ENCODE results near the gene VRK1.

The VRK1 gene

DNA sequence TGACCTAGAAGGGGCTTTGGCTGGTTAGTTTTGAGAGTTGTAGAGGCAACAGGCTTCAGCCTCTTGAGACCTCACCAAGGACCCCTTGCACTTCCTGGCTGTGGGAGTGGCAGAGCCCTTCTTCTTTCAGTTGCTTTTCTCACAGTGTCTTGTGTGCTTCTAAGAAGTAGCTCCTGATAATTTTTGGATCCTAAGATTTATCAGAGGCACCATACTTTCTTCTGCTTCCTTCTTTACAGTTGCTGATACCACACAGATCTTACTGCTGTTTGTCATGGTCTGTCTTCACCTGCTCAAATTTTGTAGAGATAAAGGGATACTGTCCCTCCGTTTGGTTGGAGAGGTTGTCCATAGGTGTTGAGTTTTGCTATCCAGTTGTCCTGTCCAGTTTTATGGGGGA is 33.8 kb downstream of the VRK1 start:
- no peak overlapping the region for H3K4me3 ChIP-seq (replicated peaks; ENCODE audit: insufficient read depth, low read length)
- H3K27ac ChIP-seq (replicated peaks) = no peak overlapping the region
- TF ChIP-seq SPI1 (IDR thresholded peaks at IDR 0.05; ENCODE audit: borderline replicate concordance, low read depth) = no peak
- no peak for TF ChIP-seq GABPA (IDR thresholded peaks at IDR 0.05; ENCODE audit: low read depth)
- TF ChIP-seq, protein P1, sequence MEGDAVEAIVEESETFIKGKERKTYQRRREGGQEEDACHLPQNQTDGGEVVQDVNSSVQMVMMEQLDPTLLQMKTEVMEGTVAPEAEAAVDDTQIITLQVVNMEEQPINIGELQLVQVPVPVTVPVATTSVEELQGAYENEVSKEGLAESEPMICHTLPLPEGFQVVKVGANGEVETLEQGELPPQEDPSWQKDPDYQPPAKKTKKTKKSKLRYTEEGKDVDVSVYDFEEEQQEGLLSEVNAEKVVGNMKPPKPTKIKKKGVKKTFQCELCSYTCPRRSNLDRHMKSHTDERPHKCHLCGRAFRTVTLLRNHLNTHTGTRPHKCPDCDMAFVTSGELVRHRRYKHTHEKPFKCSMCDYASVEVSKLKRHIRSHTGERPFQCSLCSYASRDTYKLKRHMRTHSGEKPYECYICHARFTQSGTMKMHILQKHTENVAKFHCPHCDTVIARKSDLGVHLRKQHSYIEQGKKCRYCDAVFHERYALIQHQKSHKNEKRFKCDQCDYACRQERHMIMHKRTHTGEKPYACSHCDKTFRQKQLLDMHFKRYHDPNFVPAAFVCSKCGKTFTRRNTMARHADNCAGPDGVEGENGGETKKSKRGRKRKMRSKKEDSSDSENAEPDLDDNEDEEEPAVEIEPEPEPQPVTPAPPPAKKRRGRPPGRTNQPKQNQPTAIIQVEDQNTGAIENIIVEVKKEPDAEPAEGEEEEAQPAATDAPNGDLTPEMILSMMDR (IDR thresholded peaks at IDR 0.05; ENCODE audit: insufficient read depth, low read length) = no peak
- no peak for TF ChIP-seq POLR2AphosphoS5 (IDR thresholded peaks at IDR 0.05; ENCODE audit: low read depth)
- TF ChIP-seq, protein P2, sequence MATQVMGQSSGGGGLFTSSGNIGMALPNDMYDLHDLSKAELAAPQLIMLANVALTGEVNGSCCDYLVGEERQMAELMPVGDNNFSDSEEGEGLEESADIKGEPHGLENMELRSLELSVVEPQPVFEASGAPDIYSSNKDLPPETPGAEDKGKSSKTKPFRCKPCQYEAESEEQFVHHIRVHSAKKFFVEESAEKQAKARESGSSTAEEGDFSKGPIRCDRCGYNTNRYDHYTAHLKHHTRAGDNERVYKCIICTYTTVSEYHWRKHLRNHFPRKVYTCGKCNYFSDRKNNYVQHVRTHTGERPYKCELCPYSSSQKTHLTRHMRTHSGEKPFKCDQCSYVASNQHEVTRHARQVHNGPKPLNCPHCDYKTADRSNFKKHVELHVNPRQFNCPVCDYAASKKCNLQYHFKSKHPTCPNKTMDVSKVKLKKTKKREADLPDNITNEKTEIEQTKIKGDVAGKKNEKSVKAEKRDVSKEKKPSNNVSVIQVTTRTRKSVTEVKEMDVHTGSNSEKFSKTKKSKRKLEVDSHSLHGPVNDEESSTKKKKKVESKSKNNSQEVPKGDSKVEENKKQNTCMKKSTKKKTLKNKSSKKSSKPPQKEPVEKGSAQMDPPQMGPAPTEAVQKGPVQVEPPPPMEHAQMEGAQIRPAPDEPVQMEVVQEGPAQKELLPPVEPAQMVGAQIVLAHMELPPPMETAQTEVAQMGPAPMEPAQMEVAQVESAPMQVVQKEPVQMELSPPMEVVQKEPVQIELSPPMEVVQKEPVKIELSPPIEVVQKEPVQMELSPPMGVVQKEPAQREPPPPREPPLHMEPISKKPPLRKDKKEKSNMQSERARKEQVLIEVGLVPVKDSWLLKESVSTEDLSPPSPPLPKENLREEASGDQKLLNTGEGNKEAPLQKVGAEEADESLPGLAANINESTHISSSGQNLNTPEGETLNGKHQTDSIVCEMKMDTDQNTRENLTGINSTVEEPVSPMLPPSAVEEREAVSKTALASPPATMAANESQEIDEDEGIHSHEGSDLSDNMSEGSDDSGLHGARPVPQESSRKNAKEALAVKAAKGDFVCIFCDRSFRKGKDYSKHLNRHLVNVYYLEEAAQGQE (IDR thresholded peaks at IDR 0.05; ENCODE audit: insufficient replicate concordance, low read depth) = no peak
- no peaks in the 10 kb centered on the region for H3K27me3 ChIP-seq (ENCODE audit: insufficient read depth, poor library complexity, severe bottlenecking)
- DNase-seq (ENCODE audit: low read depth in 1 of 2, low spot score in 1 of 2) = no peak

DNA sequence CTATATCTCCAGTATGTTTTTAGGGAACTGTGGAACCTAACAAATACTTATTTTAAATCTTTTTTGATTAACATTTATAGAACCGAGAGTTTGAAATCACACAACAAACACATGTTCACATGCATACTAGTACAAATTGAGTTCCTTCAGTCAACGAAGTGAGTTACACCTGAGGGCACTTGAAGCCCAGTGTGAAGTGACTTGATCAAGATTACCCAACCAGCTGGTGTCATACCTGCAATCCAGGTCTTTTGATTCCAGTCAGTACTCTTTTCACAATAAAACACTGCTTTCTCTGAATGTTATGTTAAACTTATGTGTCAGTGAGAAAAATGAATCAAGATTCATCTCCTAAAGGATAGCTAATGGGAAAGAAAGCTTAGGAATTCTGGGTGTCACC is 35.2 kb downstream of the VRK1 start:
- DNase-seq (ENCODE audit: low read depth in 1 of 2, low spot score in 1 of 2) = no peak
- no peak overlapping the region for H3K4me3 ChIP-seq (replicated peaks; ENCODE audit: insufficient read depth, low read length)
- H3K27ac ChIP-seq (replicated peaks) = no peak overlapping the region
- TF ChIP-seq, protein P2 (IDR thresholded peaks at IDR 0.05; ENCODE audit: insufficient replicate concordance, low read depth) = no peak
- TF ChIP-seq GABPA (IDR thresholded peaks at IDR 0.05; ENCODE audit: low read depth) (no peak), POLR2AphosphoS5 (IDR thresholded peaks at IDR 0.05; ENCODE audit: low read depth) (no peak), SPI1 (IDR thresholded peaks at IDR 0.05; ENCODE audit: borderline replicate concordance, low read depth) (no peak)
- TF ChIP-seq, protein P1 (IDR thresholded peaks at IDR 0.05; ENCODE audit: insufficient read depth, low read length) = no peak
- H3K27me3 ChIP-seq (ENCODE audit: insufficient read depth, poor library complexity, severe bottlenecking) = no peaks in the 10 kb centered on the region

DNA sequence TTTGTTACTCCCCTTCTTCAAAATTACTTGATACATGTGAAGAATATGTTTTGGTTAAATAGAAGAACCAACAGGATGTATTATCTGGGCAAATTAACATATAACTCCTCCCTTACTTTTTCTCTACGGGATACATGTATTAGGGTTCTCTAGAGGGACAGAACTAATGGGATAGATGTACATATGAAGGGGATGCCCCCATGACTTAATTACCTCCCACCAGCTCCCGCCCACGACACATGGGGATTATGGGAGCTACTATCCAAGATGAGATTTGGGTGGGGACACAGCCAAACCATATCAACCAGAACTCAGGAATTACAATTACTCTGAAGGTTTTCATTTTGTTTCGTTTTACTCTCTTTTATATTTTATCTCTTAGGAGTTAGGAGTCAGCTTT is 41.3 kb downstream of the VRK1 start:
- DNase-seq (ENCODE audit: low read depth in 1 of 2, low spot score in 1 of 2) = no peak
- Histone ChIP-seq H3K27ac (replicated peaks) (no peak overlapping the region), H3K27me3 (ENCODE audit: insufficient read depth, poor library complexity, severe bottlenecking) (no peaks in the 10 kb centered on the region), H3K4me3 (replicated peaks; ENCODE audit: insufficient read depth, low read length) (no peak overlapping the region)
- TF ChIP-seq, protein P2 (IDR thresholded peaks at IDR 0.05; ENCODE audit: insufficient replicate concordance, low read depth) = no peak
- TF ChIP-seq GABPA (IDR thresholded peaks at IDR 0.05; ENCODE audit: low read depth) (no peak), SPI1 (IDR thresholded peaks at IDR 0.05; ENCODE audit: borderline replicate concordance, low read depth) (no peak), POLR2AphosphoS5 (IDR thresholded peaks at IDR 0.05; ENCODE audit: low read depth) (no peak)
- TF ChIP-seq, protein P1 (IDR thresholded peaks at IDR 0.05; ENCODE audit: insufficient read depth, low read length) = no peak

Measured in HL-60 (cell line).